CD14-positive monocyte (primary cell): ENCODE measurements around the gene HDAC8. TPM values are rescaled to one million over a fixed set of nuclear protein-coding genes. Genes with fewer than 3 reads are reported as not detected.
"Not testable (repeated sequence)": the region's sequence is repeated elsewhere in the genome, so short reads cannot be mapped to it uniquely, and the experiment has no call there.

Experiments used
- DNase-seq, 3 donors: peaks; one replicate each; pipeline ENCODE4 v3.0.0-alpha.2; 2011 to 2022
- H2AFZ ChIP-seq: 2 replicates; pipeline ENCODE4 v1.6.0; 2012; ENCODE audit warnings: mild to moderate bottlenecking, low read depth, low read length, inconsistent platforms; ENCODE audit not compliant: insufficient read depth, poor library complexity, severe bottlenecking
- H3K27ac ChIP-seq, 2 donors: 1 replicate in 1 of 2; 2 replicates in 1 of 2; pipeline ENCODE4 v1.5.1; 2012 to 2013; ENCODE audit warnings: low read length in 2 of 2, control low read depth in 1 of 2, inconsistent platforms in 1 of 2, low read depth in 1 of 2, mild to moderate bottlenecking in 1 of 2
- H3K27me3 ChIP-seq, 2 donors: one replicate each; pipeline versions ENCODE4 v1.6.0 to v1.6.1; 2011 to 2013; ENCODE audit warnings: low read length in 2 of 2; ENCODE audit not compliant: control insufficient read depth in 2 of 2, insufficient read depth in 2 of 2
- H3K36me3 ChIP-seq, 2 donors: replicated peaks in 1 of 2; 1 replicate in 1 of 2; 2 replicates in 1 of 2; pipeline versions ENCODE4 v1.5.1 to v1.6.1; 2012 to 2013; ENCODE audit warnings: low read length in 2 of 2, control low read depth in 1 of 2, inconsistent platforms in 1 of 2, mild to moderate bottlenecking in 1 of 2; ENCODE audit not compliant: insufficient read depth in 2 of 2, control insufficient read depth in 1 of 2
- H3K4me1 ChIP-seq, 2 donors: 1 replicate in 1 of 2; 2 replicates in 1 of 2; pipeline versions ENCODE4 v1.5.1 to v1.6.1; 2012 to 2013; ENCODE audit warnings: low read length in 2 of 2, control low read depth in 1 of 2, inconsistent platforms in 1 of 2, mild to moderate bottlenecking in 1 of 2, moderate library complexity in 1 of 2; ENCODE audit not compliant: insufficient read depth in 2 of 2, control insufficient read depth in 1 of 2
- H3K4me2 ChIP-seq: replicated peaks from 2 replicates; pipeline ENCODE3; 2012; ENCODE audit warnings: low read length, moderate library complexity, mild to moderate bottlenecking; ENCODE audit not compliant: poor library complexity, severe bottlenecking; ENCODE audit errors: extremely low read depth
- H3K4me3 ChIP-seq, 3 experiments: fragments of 200-600 bp in 1 of 3; sonication (generic) in 1 of 3; replicated peaks in 1 of 3; 1 replicate in 2 of 3; 2 replicates in 1 of 3; pipeline ENCODE4 v1.5.1; 2011 to 2013; ENCODE audit warnings: low read length in 3 of 3, mild to moderate bottlenecking in 3 of 3, control low read depth in 2 of 3, low read depth in 2 of 3, inconsistent platforms in 1 of 3, moderate library complexity in 1 of 3
- H3K79me2 ChIP-seq: 2 replicates; pipeline ENCODE4 v1.6.0; 2012; ENCODE audit warnings: mild to moderate bottlenecking, control low read depth, inconsistent platforms, low read length, moderate library complexity; ENCODE audit not compliant: insufficient read depth
- H3K9ac ChIP-seq: 2 replicates; pipeline ENCODE4 v1.6.0; 2017; ENCODE audit warnings: low read length, mild to moderate bottlenecking; ENCODE audit not compliant: insufficient read depth, poor library complexity, severe bottlenecking
- H3K9me3 ChIP-seq, 2 donors: replicated peaks in 1 of 2; 1 replicate in 1 of 2; 2 replicates in 1 of 2; pipeline versions ENCODE4 v1.5.1 to v1.6.1; 2012 to 2013; ENCODE audit warnings: low read length in 2 of 2, control low read depth in 1 of 2; ENCODE audit not compliant: control insufficient read depth in 1 of 2, insufficient read depth in 1 of 2
- H4K20me1 ChIP-seq: 2 replicates; pipeline ENCODE4 v1.6.0; 2012; ENCODE audit warnings: mild to moderate bottlenecking, low read length, control low read depth, moderate library complexity; ENCODE audit not compliant: insufficient read depth
- H3K27ac Mint-ChIP-seq, 7 donors: one replicate each; pipeline ENCODE4 v1.8.0; 2020; ENCODE audit warnings: mild to moderate bottlenecking in 7 of 7, mixed read lengths in 7 of 7, moderate library complexity in 6 of 7, inconsistent platforms in 2 of 7
- H3K27me3 Mint-ChIP-seq, 3 donors: one replicate each; pipeline ENCODE4 v1.8.0; 2021 to 2022; ENCODE audit warnings: low read depth in 3 of 3, mild to moderate bottlenecking in 3 of 3, mixed read lengths in 3 of 3, moderate library complexity in 3 of 3, inconsistent platforms in 1 of 3
- H3K36me3 Mint-ChIP-seq, 2 donors: one replicate each; pipeline ENCODE4 v1.8.0; 2020; ENCODE audit warnings: mixed read lengths in 2 of 2, inconsistent platforms in 1 of 2, mild to moderate bottlenecking in 1 of 2
- H3K4me1 Mint-ChIP-seq: one replicate; pipeline ENCODE4 v1.8.0; 2020; ENCODE audit warnings: mild to moderate bottlenecking, mixed read lengths
- H3K4me3 Mint-ChIP-seq, 2 donors: one replicate each; pipeline ENCODE4 v1.8.0; 2020; ENCODE audit warnings: mild to moderate bottlenecking in 2 of 2, mixed read lengths in 2 of 2, moderate library complexity in 1 of 2
- H3K9me3 Mint-ChIP-seq, 7 donors: one replicate each; pipeline ENCODE4 v1.8.0; 2020 to 2022; ENCODE audit warnings: mixed read lengths in 7 of 7, mild to moderate bottlenecking in 6 of 7, moderate library complexity in 6 of 7, inconsistent platforms in 2 of 7
- WGBS: methylation state at CpG from one replicate; pipeline ENCODE4 v1.1.5; 2013; ENCODE audit warnings: missing lambda C conversion rate; ENCODE audit not compliant: insufficient coverage; 5-methylcytosine and 5-hydroxymethylcytosine counted together
- intact Hi-C, 2 donors: fragments of 100-400 bp; cut with micrococcal nuclease; formaldehyde crosslinking; loops; one replicate each; pipeline versions ENCODE4 v1.15.0 to v1.15.1; 2023
- polyA plus RNA-seq, 3 donors: library from polyadenylated mRNA; depleted of rRNA in 1 of 3; unstranded in 2 of 3; stranded (reverse) in 1 of 3; fragments of 300-500 nt in 2 of 3; fragments of >200 nt in 1 of 3; fragmentation: Illumina TruSeq in 2 of 3; gene quantifications; 1 replicate in 2 of 3; 2 replicates in 1 of 3; pipeline ENCODE4 v1.2.3, GENCODE V29; 2012 to 2021
- TF ChIP-seq, protein P1 (sequence below): fragments of 200-600 bp; IDR thresholded peaks from one replicate; pipeline ENCODE4 v1.8.0; 2022; ENCODE audit warnings: antibody characterized with exemption, mild to moderate bottlenecking

The HDAC8 gene
- polyA plus RNA-seq, 3 donors: 14.3 to 22.9 (median 20.5) TPM

DNA sequence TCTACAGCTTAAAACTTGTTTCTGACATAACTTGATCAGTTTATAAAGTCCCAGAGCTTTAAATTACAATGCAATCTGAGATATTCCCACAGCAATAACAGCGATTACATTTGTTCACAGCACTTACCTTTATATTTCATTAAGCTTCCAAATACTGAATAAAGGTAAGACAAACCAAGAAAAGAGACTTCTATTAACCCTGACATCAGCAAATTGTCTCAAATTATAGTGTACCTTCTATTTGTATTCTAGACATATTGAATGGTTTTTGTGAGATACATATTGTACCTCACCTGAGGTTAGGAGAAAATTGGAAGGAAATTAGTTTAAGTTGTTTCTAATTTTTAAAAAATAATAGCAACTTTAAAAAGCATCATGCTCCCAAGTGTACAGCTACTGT is 111.9 kb downstream of the HDAC8 start:
- Histone ChIP-seq H3K4me3 (no peak overlapping the region), H4K20me1 (no peaks in the 10 kb centered on the region), H2AFZ (no peak overlapping the region), H3K27me3 (no peaks in the 10 kb centered on the region), H3K4me2 (no peak overlapping the region), H3K27ac (no peak overlapping the region), H3K9ac (no peak overlapping the region), H3K4me1 (no peaks in the 10 kb centered on the region), H3K79me2 (no peaks in the 10 kb centered on the region), H3K9me3 (no peaks in the 10 kb centered on the region), H3K36me3 (peaks cover 19 to 47% of the 10 kb centered on the region in 2 donors)
- WGBS: no CpG with 5 or more reads among the region's 1 CpG
- peaks cover 0 to 2% (median 0%) of the 10 kb centered on the region in 7 donors for H3K9me3 Mint-ChIP-seq
- no peak for DNase-seq
- H3K4me3 Mint-ChIP-seq: no peak overlapping the region
- no peak overlapping the region for H3K27ac Mint-ChIP-seq
- H3K4me1 Mint-ChIP-seq: no peaks in the 10 kb centered on the region
- peaks cover 0 to 2% (median 0%) of the 10 kb centered on the region in 3 donors for H3K27me3 Mint-ChIP-seq
- peaks cover 27 to 37% of the 10 kb centered on the region in 2 donors for H3K36me3 Mint-ChIP-seq
- TF ChIP-seq, protein P1, sequence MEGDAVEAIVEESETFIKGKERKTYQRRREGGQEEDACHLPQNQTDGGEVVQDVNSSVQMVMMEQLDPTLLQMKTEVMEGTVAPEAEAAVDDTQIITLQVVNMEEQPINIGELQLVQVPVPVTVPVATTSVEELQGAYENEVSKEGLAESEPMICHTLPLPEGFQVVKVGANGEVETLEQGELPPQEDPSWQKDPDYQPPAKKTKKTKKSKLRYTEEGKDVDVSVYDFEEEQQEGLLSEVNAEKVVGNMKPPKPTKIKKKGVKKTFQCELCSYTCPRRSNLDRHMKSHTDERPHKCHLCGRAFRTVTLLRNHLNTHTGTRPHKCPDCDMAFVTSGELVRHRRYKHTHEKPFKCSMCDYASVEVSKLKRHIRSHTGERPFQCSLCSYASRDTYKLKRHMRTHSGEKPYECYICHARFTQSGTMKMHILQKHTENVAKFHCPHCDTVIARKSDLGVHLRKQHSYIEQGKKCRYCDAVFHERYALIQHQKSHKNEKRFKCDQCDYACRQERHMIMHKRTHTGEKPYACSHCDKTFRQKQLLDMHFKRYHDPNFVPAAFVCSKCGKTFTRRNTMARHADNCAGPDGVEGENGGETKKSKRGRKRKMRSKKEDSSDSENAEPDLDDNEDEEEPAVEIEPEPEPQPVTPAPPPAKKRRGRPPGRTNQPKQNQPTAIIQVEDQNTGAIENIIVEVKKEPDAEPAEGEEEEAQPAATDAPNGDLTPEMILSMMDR: no peak
- intact Hi-C loops: no loop called here

DNA sequence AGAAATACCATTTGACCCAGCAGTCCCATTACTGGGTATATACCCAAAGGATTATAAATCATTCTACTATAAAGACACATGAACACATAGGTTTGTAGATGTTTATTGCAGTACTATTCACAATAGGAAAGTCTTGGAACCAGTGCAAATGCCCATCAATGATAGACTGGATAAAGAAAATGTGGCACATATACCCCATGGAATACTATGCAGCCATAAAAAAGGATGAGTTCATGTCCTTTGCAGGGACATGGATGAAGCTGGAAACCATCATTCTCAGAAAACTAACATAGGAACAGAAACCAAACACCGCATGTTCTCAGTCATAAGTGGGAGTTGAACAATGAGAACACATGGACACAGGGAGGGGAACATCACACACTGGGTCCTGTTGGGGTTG is 123.6 kb downstream of the HDAC8 start:
- WGBS: no CpG with 5 or more reads among the region's 1 CpG
- H3K4me3 Mint-ChIP-seq, H3K9ac ChIP-seq, DNase-seq, H3K36me3 ChIP-seq, H3K27ac Mint-ChIP-seq, H3K27ac ChIP-seq, H3K79me2 ChIP-seq, intact Hi-C loops, H4K20me1 ChIP-seq, H2AFZ ChIP-seq, H3K4me1 ChIP-seq, H3K27me3 Mint-ChIP-seq, H3K4me1 Mint-ChIP-seq, H3K9me3 ChIP-seq, H3K4me2 ChIP-seq, H3K4me3 ChIP-seq, H3K27me3 ChIP-seq: not testable (repeated sequence)
- Mint-ChIP-seq H3K36me3 (peaks cover 26 to 34% of the 10 kb centered on the region in 2 donors), H3K9me3 (peaks cover 0 to 15% (median 5%) of the 10 kb centered on the region in 7 donors)

DNA sequence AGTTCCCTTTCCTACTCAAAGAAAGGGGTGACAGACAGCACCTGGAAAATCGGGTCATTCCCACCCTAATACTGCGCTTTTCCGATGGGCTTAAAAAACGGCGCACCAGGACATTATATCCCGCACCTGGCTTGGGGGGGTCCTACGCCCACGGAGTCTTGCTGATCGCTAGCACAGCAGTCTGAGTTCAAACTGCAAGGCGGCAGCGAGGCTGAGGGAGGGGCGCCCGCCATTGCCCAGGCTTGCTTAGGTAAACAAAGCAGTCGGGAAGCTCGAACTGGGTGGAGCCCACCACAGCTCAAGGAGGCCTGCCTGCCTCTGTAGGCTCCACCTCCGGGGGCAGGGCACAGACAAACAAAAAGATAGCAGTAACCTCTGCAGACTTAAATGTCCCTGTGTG is 131.9 kb downstream of the HDAC8 start:
- H3K36me3 ChIP-seq, H3K4me3 ChIP-seq, H3K4me2 ChIP-seq, H2AFZ ChIP-seq, H3K4me3 Mint-ChIP-seq, H3K27ac ChIP-seq, H3K27ac Mint-ChIP-seq, H3K4me1 Mint-ChIP-seq, intact Hi-C loops, H3K27me3 Mint-ChIP-seq, H4K20me1 ChIP-seq, H3K27me3 ChIP-seq, H3K79me2 ChIP-seq, H3K4me1 ChIP-seq, DNase-seq, H3K9ac ChIP-seq: not testable (repeated sequence)
- no CpG with 5 or more reads among the region's 16 CpGs for WGBS
- H3K9me3 ChIP-seq: peaks cover 4 to 19% of the 10 kb centered on the region in 2 donors
- peaks cover 33 to 52% of the 10 kb centered on the region in 2 donors for H3K36me3 Mint-ChIP-seq
- peaks cover 15 to 38% (median 29%) of the 10 kb centered on the region in 7 donors for H3K9me3 Mint-ChIP-seq
